T47D (cell line): ENCODE results near the gene THSD7A.

Experiments used
- DNase-seq, 2 experiments: peaks; one replicate each; pipeline versions ENCODE4 v3.0.0 to v3.0.0-alpha.2; 2011 to 2012; ENCODE audit warnings: low read depth in 1 of 2, low spot score in 1 of 2
- JUND ChIP-seq: IDR thresholded peaks from 2 replicates; pipeline ENCODE4 v1.6.1; 2012; ENCODE audit warnings: low read depth
- in situ Hi-C: cut with HindIII; loops from 2 replicates; pipeline ENCODE4 v1.10.0; 2016; ENCODE audit warnings: low sequenced_read_pairs, low pct_unique_long_range_greater_than_20kb

Gene THSD7A

DNA sequence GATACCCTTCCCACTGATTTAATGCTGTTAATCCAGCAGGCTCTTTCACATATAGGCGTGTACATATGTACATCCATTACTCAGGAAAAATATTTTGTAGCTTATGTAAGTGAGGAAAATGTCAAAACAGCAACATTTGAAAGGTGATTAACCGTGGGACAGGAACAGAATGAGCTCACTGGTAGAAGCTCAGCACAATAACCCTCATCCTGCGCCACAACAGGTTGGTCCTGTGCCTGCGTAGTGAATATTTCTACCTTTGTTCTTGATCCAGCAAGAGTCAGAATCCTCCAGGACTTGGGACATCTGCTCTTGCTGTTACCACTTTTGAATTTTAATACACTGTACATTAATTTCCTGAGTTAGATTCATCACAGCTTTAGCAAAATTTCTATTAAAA lies 359.4 kb downstream of the THSD7A start:
- TF ChIP-seq JUND = no peak
- DNase-seq = no peak

DNA sequence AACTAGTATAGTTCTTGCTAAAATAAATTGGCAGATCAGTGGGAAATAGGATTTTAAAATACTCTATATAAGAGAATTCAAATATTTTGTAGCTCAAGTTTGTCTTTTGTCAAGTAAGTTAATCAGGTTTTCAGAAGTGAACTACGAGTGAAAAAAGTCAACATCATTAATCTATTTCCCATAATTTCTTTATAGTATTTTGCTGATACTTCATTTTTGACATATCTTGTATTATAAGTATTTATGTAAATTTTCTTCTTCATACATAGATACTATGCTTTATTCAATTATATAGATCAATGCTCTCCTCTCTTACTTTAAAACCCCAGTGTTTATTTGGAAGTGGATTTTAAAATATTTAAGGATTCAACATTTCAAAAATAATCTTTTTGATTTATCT lies 360.7 kb downstream of the THSD7A start:
- TF ChIP-seq JUND = no peak
- no peak for DNase-seq
- in situ Hi-C loops = no loop called here

More for the DNA sequence above, 359.4 kb downstream of the THSD7A start:
- in situ Hi-C loops = no loop called here

DNA sequence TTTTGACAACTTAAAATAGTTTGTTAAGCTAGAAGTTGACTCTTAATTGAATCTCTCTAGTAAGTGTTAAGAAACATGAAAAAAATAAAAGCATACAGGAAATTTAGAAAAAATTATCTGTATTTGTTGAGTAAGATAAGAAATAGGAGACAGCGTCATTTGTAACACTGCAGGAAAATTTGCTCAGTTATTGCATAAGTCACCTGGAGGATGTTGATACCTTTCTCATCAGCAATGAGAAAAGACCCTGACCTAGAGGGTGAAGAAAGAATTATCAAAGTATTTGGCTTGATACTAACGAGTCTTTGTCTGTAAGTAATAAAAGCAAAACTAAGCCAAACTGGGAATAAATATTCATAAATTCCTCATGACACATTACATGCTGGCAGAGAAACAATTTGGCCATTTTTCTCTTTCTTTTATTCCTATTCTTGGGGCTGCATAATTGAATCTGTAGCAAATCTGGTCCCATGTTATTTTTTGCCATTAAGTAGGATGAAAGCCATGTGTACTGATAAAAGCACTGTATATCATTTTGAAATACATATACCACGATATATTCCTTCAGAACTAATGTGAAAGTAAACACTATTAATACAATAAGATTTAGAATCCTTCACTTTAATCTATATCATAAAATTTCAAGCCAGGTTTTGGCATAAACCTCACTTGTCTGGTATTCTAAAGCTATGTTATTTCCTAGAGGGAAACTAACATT lies 362.8 kb downstream of the THSD7A start:
- in situ Hi-C loops = no loop called here

DNA sequence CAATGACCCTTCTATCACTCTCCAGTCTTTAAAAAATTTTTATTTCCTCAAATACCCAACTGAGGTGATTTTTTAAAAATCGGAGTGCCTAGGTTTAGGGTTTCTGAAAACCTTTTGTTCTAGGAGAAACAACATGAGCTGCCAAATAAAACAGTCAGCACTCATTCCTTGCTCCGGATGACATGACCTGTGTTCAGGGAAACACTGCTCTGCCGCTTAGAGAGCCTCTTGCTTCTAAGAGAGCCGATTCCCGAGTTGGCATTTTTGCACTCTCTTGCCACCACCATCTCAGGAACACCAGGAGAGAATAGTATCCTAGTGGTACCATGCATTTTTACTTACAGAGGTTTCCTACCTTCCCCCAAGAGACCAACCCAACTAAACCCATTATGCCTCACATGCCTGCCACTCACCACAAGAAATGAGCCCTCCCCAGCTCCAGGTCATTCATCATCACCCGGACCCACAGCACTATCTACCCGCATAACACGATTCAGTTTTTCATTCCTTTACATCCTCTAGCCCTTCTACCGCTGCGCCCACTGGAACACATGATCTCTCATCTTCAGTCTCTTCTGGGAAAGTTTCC lies 365.4 kb downstream of the THSD7A start:
- no peak for TF ChIP-seq JUND
- in situ Hi-C loops = no loop called here
- no peak for DNase-seq

More for the DNA sequence above, 362.8 kb downstream of the THSD7A start:
- no peak for DNase-seq
- TF ChIP-seq JUND = no peak

DNA sequence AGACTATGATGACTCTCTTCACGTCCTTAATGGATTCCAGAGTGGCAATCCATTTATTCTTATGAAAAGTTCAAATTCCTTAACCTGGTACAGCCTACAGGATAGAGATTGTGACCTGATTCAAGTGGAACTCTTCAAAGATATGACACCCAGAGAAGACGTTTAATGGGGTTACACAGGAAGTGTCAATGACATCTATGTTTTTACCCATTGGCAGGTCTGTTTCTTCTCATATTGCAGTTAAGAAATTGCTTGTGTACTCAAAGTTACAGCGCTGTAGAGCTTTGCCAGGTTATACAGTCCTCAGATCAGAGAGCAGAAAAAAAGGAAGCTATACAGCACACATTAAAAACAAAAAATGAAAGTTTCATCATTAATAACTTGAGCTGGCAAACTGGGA lies 367.4 kb downstream of the THSD7A start:
- no peak for DNase-seq
- no peak for TF ChIP-seq JUND
- in situ Hi-C loops = no loop called here

DNA sequence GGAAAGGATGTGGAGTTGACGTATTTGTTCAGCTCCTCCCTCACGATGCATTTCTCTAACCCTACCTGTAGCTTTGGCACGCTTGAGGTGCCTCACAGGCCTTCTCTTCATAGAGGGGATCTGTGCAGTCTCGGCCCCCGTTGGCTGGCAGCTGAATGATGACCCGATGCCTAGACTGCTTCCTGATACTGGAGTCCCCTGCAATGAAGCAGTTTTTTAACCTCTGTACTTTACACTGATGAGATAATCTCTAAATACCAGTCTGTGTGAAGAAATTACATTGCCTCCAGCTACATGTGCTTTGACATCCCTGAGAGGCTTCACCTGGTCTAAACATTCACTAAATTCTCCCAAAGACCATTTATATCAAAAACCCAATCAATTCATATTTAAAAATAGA lies 370.1 kb downstream of the THSD7A start:
- DNase-seq = no peak
- TF ChIP-seq JUND = no peak
- in situ Hi-C loops = no loop called here

DNA sequence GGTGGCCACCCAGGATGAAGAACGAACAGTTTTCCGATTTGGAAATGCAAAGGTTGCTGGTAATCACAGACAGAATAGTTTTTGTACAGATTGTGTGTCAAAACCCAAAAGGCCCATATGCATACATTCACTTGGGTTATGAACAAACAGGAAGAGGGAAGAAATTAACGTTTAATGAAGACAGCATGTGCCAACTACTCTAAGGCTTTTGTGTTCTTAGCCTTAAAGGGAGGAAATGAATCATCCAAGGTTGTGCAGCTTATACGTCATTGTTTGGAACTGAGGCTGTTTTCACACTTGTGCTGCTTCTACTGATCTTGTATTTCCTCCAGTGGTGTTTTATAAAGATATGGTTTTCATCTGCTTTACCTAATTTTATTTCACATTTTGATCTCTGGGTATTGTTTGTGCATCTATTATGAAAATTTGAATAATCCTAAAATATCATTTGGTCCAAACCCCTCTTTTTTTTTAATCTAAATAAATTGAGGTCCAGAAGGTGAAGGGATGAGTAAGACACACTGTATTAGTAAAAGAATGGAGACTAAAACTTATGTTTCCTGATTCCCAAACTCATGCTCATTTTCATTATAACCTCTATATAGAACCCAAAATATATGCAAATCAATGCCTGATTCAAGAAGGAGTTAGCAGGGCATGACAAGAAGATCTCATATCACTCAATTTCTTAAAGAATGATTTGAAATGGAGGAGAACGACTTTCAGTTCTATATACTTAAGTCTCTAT lies 373.1 kb downstream of the THSD7A start:
- peak in 1 of 2 experiments; percentile 6 for DNase-seq
- in situ Hi-C loops = no loop called here
- TF ChIP-seq JUND = no peak

DNA sequence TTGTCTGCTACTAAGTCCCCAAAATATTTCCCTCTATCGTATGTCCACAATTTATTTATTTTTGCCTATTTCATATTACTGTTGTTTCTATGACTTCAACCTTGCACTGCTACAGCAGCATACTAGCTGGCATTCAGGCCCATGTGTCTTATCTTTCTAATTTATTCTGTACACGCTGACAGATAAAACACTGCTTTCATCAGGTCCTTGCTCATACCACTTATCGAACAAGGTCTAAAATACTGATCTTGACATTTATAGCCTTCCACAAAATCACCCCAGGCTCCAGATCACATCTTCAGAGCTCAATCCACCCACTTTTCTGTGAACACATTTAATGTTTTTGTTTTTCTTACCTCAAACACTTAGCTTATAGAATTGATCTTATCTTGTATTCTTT lies 374.6 kb downstream of the THSD7A start:
- in situ Hi-C loops = no loop called here
- no peak for TF ChIP-seq JUND
- DNase-seq = no peak

DNA sequence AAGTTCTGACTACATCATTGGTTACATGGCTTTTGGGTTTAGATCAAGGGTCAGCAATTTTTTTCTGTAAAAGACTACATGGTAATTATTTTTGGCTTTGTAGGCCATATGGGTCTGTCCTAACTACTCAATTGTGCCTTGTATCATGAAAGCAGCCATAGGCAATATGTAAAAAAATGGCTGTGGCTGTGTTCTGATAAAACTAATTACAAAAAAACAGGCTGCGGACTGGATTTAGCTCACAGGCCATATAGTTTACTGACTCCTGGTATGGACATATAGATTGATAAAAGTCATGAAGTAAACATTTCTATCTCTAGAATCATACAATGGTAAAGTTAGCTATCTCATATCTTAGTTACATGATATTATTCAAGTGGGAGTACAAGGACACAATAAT lies 375.4 kb downstream of the THSD7A start:
- TF ChIP-seq JUND = no peak
- no peak for DNase-seq
- in situ Hi-C loops = no loop called here

DNA sequence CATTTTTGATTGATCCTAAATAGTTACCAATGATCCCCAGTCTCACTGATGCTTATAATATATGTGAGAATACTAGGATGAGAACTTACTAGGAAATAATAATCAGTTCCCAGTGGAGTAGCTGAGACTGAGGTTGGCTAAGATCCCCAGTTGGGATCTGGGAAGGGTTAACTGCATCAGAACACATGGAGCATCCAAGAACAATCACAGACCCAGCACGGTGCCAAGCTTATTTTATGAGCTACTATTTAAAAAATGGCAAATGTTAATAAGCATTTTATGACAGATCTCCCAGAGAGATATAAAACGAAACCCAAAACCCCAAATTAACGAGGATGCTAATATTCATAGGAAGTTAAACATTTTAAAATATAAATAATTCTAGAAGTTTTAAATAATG lies 379.5 kb downstream of the THSD7A start:
- TF ChIP-seq JUND = no peak
- in situ Hi-C loops = no loop called here
- no peak for DNase-seq

DNA sequence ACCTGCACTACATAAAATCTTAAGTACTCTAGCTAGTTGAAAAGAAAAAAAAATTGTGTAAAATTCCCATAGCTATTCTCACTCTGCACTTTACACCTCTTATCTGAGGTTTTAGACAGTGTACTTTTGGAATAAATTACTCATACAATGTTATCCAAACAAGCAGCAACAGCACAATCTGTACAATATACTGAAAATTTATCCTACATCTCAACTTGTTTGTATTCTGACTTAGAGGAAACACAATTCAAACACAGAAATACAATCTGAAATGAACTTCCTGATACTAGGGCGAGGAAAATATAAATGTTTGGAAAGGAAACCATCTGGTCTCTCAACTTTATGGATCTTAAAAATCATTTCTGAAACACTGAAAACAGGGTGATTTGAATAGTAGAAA lies 381.7 kb downstream of the THSD7A start:
- TF ChIP-seq JUND = no peak
- no peak for DNase-seq
- in situ Hi-C loops = no loop called here

DNA sequence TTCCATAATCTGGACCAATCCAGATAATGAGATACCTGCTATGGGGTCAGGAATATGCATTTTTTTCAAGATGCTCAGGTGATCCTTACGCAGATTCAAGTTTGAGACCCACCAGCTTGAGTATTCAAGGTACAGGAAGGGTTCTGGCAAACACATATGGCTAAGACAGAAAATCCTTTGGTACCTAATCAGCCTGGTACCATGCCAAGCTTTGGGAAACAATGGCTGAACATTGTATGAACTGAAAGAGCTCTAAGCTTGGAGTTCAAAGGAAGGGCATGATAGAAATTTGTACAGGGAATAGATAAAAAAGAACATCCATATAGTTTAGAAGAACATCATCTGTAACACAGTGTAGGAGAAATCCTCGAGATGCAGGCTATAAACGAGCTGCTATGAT lies 382.7 kb downstream of the THSD7A start:
- TF ChIP-seq JUND = no peak
- in situ Hi-C loops = no loop called here
- DNase-seq = no peak

DNA sequence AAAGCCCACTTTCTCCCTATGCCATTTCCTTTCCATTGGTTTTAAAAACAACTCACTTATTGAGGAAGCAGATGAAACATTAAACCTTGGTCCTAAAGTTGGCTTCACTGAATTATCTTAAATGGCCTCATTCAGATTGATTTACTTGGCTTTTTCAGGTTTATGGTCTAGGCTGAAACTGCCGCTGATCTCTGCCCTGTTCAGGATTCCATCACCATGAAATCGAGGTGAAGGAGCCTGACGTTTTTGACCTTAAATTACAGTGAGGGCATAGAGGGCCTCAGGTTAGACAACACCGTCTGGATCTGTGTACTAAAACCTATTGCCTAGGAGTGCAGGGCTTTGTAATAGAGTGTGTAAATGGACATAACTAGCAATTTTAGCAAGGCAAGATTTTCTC lies 383.7 kb downstream of the THSD7A start:
- in situ Hi-C loops = no loop called here
- TF ChIP-seq JUND = no peak
- no peak for DNase-seq
